ENCODE measurements around the gene ZNF563.

ZNF563 gene

GRCh38 chr19:12289790-12290065 is 43.7 kb downstream of the ZNF563 start:
- FAIRE-seq (no peak), DNase-seq (ENCODE audit: insufficient read length) (no peak)
- TF ChIP-seq POLR2AphosphoS5 (IDR thresholded peaks at IDR 0.05; ENCODE audit: low read depth, low read length) (no peak), TAF1 (IDR thresholded peaks at IDR 0.05; ENCODE audit: borderline replicate concordance, low read depth, low read length) (no peak), POLR2A (IDR thresholded peaks at IDR 0.05; ENCODE audit: low read depth, low read length) (no peak)

DNA sequence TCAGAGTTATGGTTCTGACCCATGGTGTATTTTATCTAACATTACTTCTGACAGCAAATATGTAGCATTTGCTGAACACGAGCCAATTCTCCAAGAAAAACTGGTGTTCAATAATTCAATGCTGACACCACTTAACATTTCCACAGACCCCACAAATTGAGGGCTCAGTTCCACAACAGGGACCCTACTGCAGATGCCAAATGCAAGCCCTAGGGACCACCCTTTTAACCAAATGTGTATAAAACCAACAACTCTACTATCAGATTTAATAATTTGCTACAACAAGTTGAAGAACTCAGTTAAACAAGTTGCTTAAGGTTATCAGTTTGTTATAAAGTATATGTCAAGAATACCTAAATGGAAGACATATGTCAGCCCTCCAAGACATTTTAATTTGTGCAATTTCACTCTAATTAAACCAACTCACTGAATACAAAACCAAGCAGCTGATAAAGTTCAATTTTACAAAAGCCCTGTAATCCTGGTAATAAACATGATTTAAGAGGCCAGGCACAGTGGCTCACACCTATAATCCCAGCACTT is 45.4 kb downstream of the ZNF563 start:
- TF ChIP-seq TAF1 (IDR thresholded peaks at IDR 0.05; ENCODE audit: borderline replicate concordance, low read depth, low read length) = no peak
- no peak for TF ChIP-seq POLR2A (IDR thresholded peaks at IDR 0.05; ENCODE audit: low read depth, low read length)
- TF ChIP-seq POLR2AphosphoS5 (IDR thresholded peaks at IDR 0.05; ENCODE audit: low read depth, low read length) = no peak
- FAIRE-seq = no peak
- DNase-seq (ENCODE audit: insufficient read length) = no peak

- no peak for TF ChIP-seq POLR2A (IDR thresholded peaks at IDR 0.05; ENCODE audit: low read depth, low read length)
- TF ChIP-seq POLR2AphosphoS5 (IDR thresholded peaks at IDR 0.05; ENCODE audit: low read depth, low read length) = no peak
- TF ChIP-seq TAF1 (IDR thresholded peaks at IDR 0.05; ENCODE audit: borderline replicate concordance, low read depth, low read length) = no peak
- DNase-seq (ENCODE audit: insufficient read length) (no peak), FAIRE-seq (no peak)
Observed at GRCh38 chr19:12284631-12285030, 48.8 kb downstream of the ZNF563 start.

- FAIRE-seq (no peak), DNase-seq (ENCODE audit: insufficient read length) (no peak)
- TF ChIP-seq POLR2AphosphoS5 (IDR thresholded peaks at IDR 0.05; ENCODE audit: low read depth, low read length) (no peak), TAF1 (IDR thresholded peaks at IDR 0.05; ENCODE audit: borderline replicate concordance, low read depth, low read length) (no peak), POLR2A (IDR thresholded peaks at IDR 0.05; ENCODE audit: low read depth, low read length) (no peak)
Observed at GRCh38 chr19:12284226-12284625, 49.2 kb downstream of the ZNF563 start.

DNA sequence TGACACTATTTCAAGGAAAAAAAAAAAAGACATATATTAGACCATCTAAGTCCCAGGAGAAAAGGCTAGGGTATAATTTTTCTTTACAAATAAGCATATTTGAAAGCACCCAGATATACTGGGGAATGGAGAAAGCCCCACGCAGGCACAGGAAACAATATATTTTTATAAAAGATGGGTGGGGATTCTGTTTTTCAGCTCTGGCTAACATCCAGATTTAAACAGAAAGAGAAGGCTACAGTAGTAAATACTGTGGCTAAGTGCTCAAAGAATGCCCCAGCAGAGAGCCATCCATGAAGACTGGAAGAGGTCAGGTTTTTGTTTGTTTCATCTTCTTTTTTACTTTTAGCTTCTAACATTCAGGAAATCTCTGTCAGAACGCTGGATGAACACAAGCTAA is 54.7 kb downstream of the ZNF563 start:
- no peak for TF ChIP-seq POLR2AphosphoS5 (IDR thresholded peaks at IDR 0.05; ENCODE audit: low read depth, low read length)
- no peak for TF ChIP-seq TAF1 (IDR thresholded peaks at IDR 0.05; ENCODE audit: borderline replicate concordance, low read depth, low read length)
- TF ChIP-seq POLR2A (IDR thresholded peaks at IDR 0.05; ENCODE audit: low read depth, low read length) = no peak
- FAIRE-seq (no peak), DNase-seq (ENCODE audit: insufficient read length) (no peak)

GRCh38 chr19:12272980-12273901 is 60.2 kb downstream of the ZNF563 start:
- no peak for DNase-seq (ENCODE audit: insufficient read length)
- peak; percentile 33 for FAIRE-seq
- TF ChIP-seq POLR2AphosphoS5 (IDR thresholded peaks at IDR 0.05; ENCODE audit: low read depth, low read length) (no peak), TAF1 (IDR thresholded peaks at IDR 0.05; ENCODE audit: borderline replicate concordance, low read depth, low read length) (no peak), POLR2A (IDR thresholded peaks at IDR 0.05; ENCODE audit: low read depth, low read length) (no peak)

DNA sequence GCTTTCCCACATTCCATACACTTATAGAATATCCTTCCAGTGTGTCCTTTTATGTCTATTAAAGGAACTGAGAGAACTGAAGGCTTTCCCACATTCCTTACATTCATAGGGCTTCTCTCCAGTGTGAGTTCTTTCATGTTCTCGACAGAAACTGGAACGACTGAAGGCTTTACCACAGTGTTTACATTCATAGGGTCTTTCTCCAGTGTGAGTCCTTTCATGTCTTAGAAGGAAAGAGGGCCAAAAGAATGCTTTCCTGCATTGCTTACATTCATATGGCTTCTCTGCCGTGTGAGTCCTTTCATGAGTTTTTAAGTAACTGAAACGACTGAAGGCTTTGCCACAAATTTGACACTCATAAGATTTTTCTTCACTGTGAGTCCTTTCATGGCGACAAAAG is 61.0 kb downstream of the ZNF563 start:
- TF ChIP-seq TAF1 (IDR thresholded peaks at IDR 0.05; ENCODE audit: borderline replicate concordance, low read depth, low read length) = no peak
- no peak for TF ChIP-seq POLR2A (IDR thresholded peaks at IDR 0.05; ENCODE audit: low read depth, low read length)
- TF ChIP-seq POLR2AphosphoS5 (IDR thresholded peaks at IDR 0.05; ENCODE audit: low read depth, low read length) = no peak
- no peak for DNase-seq (ENCODE audit: insufficient read length)
- FAIRE-seq = no peak

GRCh38 chr19:12270854-12271253 is 62.6 kb downstream of the ZNF563 start:
- TF ChIP-seq POLR2AphosphoS5 (IDR thresholded peaks at IDR 0.05; ENCODE audit: low read depth, low read length) (no peak), TAF1 (IDR thresholded peaks at IDR 0.05; ENCODE audit: borderline replicate concordance, low read depth, low read length) (no peak), POLR2A (IDR thresholded peaks at IDR 0.05; ENCODE audit: low read depth, low read length) (no peak)
- DNase-seq (ENCODE audit: insufficient read length) (no peak), FAIRE-seq (no peak)

Measured in GM12892 (cell line).